AG10803 (cell line): ENCODE measurements around the gene ORC3.

Source experiments
- DNase-seq: peaks from one replicate; pipeline ENCODE4 v3.0.0; 2010; ENCODE audit warnings: low read depth
- H3K4me3 ChIP-seq: 2 replicates; pipeline ENCODE4 v1.5.1; 2011; ENCODE audit warnings: mild to moderate bottlenecking, low read length, control low read depth
- CTCF ChIP-seq: conservative IDR thresholded peaks from 2 replicates; pipeline ENCODE4 v1.5.1; 2011; ENCODE audit warnings: mild to moderate bottlenecking, low read length, control low read depth, inconsistent platforms

The ORC3 gene

GRCh38 chr6:87656857-87657256 is 66.9 kb downstream of the ORC3 start:
- no peak for TF ChIP-seq CTCF
- H3K4me3 ChIP-seq, result no peak overlapping the region
- no peak for DNase-seq

GRCh38 chr6:87658516-87658915 is 68.6 kb downstream of the ORC3 start:
- DNase-seq, result no peak
- no peak overlapping the region for H3K4me3 ChIP-seq
- TF ChIP-seq CTCF, result no peak

GRCh38 chr6:87660226-87660911 is 70.4 kb downstream of the ORC3 start:
- H3K4me3 ChIP-seq, result no peak overlapping the region
- peak; percentile 75 for DNase-seq
- TF ChIP-seq CTCF, result no peak

GRCh38 chr6:87661016-87661415 is 71.1 kb downstream of the ORC3 start:
- no peak overlapping the region for H3K4me3 ChIP-seq
- TF ChIP-seq CTCF, result no peak
- peak; percentile 77 for DNase-seq

- DNase-seq, result peak; percentile 44
- no peak overlapping the region for H3K4me3 ChIP-seq
- TF ChIP-seq CTCF, result no peak
Observed at GRCh38 chr6:87661503-87661902, 71.6 kb downstream of the ORC3 start.

GRCh38 chr6:87663434-87663833 is 73.5 kb downstream of the ORC3 start:
- TF ChIP-seq CTCF, result no peak
- DNase-seq, result no peak
- no peak overlapping the region for H3K4me3 ChIP-seq

GRCh38 chr6:87664921-87665485 is 75.1 kb downstream of the ORC3 start:
- no peak overlapping the region for H3K4me3 ChIP-seq
- DNase-seq, result no peak
- TF ChIP-seq CTCF, result no peak
